ENCODE data around the gene PRLHR.
A peak's percentile ranks its signal among the peaks of the same experiment; 100 is the strongest.
"Not testable (repeated sequence)": the region's sequence is repeated elsewhere in the genome, so short reads cannot be mapped to it uniquely, and the experiment has no call there.

The PRLHR gene

GRCh38 chr10:118595598-118596425 lies at the start of gene PRLHR:
TSS of gene PRLHR (minus strand) at chr10:118595648. CDS start at chr10:118595244, 404 bp downstream.
- no peak for DNase-seq

DNA sequence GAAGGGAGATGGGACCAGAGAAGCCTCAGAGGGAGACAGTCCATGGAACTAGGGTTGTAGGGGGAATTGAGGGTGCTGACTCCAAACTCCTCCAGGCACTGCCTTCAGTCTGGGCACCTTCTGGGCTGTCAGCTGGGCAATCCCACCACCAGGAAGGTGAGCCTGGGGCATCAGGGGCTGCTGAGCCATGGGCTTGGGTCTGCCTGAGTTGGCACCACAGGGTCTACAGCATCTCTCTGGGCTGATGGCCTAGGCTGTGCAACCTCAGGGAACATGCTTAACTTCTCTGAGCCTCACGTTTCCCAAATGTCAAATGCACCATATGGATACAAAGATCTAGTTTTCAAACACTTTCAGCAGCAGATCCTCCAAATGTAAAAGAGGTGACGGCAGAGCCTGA lies 46.8 kb upstream of the PRLHR start:
- DNase-seq: no peak

GRCh38 chr10:118638680-118639079 lies 43.2 kb upstream of the PRLHR start:
- no peak for DNase-seq

DNA sequence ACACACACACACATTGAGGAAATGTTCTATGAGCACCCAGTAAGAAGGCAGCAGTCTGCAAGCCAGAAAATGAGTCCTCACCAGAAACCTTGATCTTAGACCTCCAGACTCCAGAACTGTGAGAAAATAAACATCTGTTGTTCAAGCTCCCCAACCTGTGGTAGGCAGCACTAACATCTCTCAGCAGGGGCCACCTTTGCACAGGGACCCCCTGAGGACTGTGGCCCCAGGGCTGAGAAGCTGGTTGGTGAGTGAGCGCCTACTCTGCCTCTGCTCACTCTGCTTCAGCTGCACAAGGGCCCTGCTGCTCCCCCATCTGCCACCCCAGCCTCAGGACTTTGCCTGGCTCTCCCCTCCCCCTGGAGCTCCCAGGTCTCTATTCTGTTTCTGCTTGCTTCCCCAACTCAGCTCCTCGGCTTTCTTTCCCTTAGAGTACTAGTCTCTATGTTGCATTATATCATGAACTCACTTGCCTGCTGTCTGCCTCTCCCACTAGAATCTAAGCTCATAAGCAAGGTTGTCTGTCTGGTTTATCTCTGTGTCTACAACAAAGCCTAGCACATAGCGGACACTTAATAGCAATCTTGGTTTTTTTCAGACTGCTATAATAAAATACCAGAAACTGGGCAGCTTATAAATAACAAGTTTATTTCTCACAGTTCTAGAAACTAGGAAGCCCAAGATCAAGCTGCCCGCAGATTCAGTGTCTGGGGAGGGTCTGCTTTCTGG lies 40.4 kb upstream of the PRLHR start:
- no peak for DNase-seq

DNA sequence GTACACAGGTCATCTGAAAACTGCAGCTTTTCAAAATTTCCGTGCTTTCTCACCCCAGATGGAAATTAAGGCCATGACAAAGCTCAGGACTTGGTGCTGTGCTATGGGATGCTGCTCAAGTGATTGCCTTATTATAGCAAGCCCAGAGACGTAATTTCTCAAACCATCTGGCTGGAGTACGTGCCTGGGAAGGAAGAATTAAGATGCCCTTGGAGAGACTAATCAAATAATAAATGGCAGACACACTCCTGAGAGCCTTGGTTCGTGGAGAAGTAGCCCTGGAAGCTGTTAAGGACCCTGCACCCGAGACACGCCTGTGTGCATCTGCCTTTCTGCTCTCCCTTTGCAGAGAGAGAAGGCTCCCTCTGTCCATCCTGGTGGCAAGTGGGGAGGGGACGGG lies 38.3 kb upstream of the PRLHR start:
- no peak for DNase-seq

DNA sequence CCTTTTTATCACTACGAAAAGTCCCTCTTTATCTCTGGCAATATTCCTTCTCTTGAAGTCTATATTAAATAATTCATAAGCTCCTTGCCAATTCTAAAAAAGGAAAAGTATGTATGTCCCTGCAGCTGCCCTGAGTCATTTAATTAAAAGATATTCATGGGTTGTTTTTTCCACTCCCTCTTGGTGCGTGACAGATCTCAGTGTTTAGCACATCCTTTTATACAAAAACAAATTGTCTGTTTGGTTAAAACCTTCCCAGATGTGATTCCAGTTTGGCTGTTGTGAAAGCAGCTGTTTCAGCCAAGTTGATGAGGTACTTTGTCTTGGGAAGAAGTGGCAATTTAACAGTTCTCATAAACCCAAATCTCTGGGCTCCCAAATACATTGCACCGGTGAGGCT lies 33.8 kb upstream of the PRLHR start:
- no peak for DNase-seq

DNA sequence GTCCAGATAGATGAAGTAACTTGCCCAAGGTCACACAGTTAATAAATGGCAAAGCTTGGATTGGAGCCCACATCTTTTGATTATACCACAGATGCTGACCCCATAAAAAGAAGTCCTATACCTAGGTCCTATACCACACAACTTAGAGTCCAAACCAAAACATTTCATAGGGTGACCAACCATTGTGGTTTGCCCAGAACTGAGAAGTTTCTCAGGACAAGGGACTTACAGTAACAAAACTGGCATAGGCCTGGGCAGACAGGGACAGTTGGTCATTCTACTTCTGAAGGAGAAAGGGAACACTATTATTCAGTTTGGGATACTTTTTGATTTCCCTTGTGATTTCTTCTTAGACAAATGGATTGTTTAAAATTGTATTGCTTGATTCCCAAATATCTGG lies 32.9 kb upstream of the PRLHR start:
- no peak for DNase-seq

GRCh38 chr10:118626953-118627352 lies 31.5 kb upstream of the PRLHR start:
- DNase-seq: no peak

DNA sequence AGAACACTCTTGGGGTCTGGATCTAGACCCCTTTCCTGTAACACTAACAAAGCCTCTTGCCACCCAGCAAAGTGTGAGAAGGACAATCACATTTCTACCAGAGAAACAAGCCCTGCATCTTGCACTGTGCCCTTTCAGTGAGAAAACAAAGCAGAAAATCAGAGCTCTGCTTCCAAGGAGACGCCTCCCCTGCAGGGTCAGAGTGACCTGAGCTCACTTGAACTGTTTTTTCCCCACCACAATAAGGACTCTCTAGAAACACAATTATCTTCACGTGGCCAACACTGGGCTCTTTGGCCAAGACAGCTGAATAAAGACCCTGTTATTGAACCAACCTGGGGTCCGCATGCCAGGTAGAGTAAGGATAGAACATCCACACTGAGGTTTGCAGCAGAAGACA lies 30.1 kb upstream of the PRLHR start:
- no peak for DNase-seq

DNA sequence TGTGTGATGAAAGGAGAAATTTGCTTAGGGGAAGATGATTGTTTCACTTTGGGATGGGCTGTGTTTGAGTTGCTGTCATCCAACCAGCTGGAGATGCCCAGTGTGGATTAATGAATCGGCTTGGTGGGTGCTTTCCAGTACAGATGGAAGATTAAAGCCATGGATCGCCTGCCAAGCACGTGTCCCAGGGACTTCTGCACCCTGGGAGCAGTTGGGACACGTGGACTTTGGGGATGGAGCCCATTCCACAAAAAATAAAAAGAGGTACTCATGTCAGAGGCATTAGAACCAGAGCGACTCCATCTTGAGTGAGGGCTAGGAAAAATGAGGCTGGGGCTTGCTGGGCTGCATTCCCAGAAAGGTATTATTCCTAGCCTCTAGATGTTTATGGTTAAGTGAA lies 29.3 kb upstream of the PRLHR start:
- no peak for DNase-seq

DNA sequence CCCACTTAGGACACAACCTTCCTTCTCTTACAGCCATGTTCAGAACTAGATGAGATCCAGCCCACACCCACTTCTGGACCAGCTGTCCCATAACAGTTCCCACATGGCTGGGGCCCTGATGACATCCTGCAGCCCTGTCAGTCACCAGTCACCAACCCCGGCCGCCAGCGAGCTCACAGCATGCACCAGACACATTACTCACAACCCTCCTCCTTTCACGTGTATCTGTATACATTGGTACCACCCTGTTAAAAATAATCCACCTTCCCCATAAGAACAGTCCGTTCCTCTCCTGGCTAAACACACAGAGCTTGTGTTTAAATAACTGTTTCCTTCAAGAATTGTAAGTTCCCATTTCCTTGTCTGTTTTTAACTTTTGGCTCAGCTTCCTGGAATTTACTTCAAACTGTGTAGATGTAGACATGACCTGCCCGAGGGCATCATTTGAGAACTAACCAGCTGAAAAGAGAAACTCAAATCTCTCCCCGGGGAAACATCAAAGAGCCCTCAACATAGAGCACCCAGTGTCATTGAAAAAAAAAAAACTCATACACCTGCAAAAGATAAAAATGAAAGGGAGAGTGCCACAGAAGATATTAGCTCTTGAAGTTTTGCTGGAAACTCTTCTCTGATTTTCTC lies 26.0 kb upstream of the PRLHR start:
- no peak for DNase-seq

DNA sequence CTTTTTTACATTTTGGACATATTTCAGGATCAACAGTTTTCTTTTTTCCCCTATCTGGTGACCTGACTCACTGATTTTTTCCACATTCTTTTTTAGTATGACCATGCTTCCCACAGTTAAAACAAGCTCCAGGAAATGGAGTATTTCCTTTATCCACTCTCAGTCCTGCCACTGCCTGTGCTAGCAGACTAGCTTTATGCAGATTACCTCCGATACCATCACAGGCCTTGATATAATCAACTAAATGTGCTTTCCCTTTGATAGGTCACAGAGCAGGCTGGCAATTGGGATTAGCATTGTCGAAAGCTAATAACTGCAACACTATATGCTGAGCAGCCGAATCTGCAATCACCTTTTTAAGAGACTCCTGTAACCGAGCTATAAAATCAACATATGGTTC lies 18.4 kb upstream of the PRLHR start:
- DNase-seq: not testable (repeated sequence)

DNA sequence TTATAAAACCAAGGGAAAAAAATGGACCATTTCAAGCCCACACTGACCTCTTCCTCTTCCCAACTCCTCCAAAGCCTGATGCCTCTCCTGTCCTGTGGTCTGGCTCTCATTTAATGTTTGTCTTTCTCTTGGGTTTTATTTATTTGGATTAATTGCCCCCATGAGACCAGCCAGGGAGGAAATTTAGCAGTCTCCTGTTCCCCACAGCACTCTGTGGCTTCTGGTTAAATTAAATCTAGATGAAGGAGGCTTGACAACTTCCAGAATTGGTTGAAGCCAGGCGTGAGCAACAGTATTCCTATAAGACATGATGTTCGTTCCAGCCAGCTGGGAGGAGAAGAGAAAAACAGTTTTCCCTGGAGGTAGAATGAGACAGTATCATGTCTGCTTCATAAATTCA lies 15.1 kb upstream of the PRLHR start:
- no peak for DNase-seq

- no peak for DNase-seq
Measured at GRCh38 chr10:118607768-118608354, 12.4 kb upstream of the PRLHR start.

- no peak for DNase-seq
Measured at GRCh38 chr10:118605694-118606093, 10.2 kb upstream of the PRLHR start.

GRCh38 chr10:118596426-118597124 lies 1.1 kb upstream of the PRLHR start:
- DNase-seq: no peak

- DNase-seq: no peak
Measured at GRCh38 chr10:118595064-118595420, 406 bp downstream of the PRLHR start.

GRCh38 chr10:118594392-118595063 lies 920 bp downstream of the PRLHR start:
- DNase-seq: peak; percentile 25

DNA sequence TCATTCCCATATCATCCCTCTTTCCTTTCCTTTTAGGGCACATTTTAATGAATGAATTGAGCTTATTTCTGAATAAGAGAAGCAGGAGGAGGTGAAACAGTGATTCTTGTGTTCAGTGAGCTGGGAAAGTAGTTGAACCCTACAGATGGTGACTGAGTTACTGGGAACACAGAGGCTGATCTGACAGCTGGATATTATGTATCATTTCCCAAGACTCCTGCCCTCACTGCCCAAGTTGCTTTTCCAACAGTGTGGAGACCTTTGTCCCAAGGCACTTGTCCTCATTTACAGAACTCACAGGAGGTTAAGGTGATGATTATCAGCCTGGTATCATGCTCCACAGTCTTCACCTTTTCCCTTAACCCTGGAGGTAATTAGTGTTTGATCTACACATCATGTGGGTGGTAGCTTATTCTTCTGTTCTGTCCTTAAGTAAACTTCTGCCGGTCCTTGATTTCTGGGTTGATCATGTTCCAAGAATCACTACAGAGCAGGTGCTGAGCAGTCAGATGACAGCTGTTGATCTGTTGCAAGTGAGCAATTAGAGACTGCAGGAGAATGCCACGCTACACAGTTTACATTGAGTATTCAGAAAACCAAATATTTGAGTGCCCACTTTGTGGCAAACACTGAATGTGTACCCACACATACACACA lies 2.6 kb downstream of the PRLHR start:
- no peak for DNase-seq

GRCh38 chr10:118590334-118590733 lies 5.1 kb downstream of the PRLHR start:
- DNase-seq: no peak

DNA sequence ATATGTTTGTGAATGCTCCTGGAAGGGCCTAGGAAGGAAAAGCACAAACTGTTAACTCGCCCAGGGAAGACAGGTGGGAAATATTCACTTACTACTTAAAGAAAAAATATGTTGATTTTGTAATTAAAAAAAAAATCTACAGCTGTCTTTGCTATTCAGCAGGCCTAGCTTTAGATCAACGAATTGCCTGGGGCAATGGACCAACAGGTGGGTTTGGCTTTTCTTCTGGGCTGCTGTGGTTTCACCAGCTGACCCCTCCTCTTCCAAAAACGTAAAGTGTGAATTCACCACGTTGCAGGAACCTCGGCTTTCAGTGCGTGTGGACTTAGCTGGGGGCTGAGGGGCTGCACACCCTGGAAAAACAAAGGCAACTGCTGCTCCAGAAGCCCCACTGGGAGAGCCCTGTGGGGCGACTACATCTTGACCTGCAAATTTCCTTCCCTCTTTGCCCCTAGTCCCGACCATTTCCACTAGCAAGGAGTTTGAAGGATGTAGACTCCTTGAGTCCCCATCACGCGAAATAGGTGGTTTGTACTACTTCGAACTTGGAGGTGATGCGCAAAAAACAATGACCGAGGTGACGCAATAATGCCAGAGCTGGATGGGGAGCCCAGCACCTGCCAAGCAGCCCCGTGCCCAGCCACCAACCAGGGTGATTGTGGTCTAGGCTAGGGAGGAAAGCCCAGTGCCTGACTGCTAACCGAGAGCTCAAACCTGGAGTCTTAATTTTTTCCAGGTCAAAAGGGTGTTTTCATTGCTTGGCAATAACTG lies 7.4 kb downstream of the PRLHR start:
- DNase-seq: no peak

Data from activated CD4-positive, alpha-beta T cell treated with anti-CD3 and anti-CD28 coated beads, Interleukin-2, Interleukin-6, amounts not matched to agents 100 ng/mL and 50 ng/mL, durations not matched to agents 16 hours and 8 hours (primary cell).